OCI-LY1 (cell line): Measurements from ENCODE around the gene TRAF3IP1.

ENCODE experiments used
- CTCF ChIP-seq: fragments of 200-600 bp; sonication (generic), shearing (Covaris generic); IDR thresholded peaks from 2 replicates; pipeline ENCODE4 v1.5.1; 2017; ENCODE audit warnings: mild to moderate bottlenecking, antibody characterized with exemption, low read length, moderate library complexity, mixed read lengths
- EZH2 ChIP-seq: fragments of 200-600 bp; sonication (generic), shearing (Covaris generic); IDR thresholded peaks from 2 replicates; pipeline ENCODE4 v1.8.0; 2017; ENCODE audit warnings: borderline replicate concordance, mixed run types, mild to moderate bottlenecking, antibody characterized with exemption, low read length, moderate library complexity, mixed read lengths

GRCh38 chr2:238403632-238404405 is 83.5 kb downstream of the TRAF3IP1 start:
- TF ChIP-seq CTCF (no peak), EZH2 (no peak)
